Stomach smooth muscle (tissue), 2 donors: ENCODE measurements around the gene ATP1A4.
A peak's percentile ranks its signal among the peaks of the same experiment; 100 is the strongest.

ENCODE experiments used
- H3K27ac ChIP-seq: one replicate; pipeline ENCODE4 v1.7.0; 2013; ENCODE audit warnings: mild to moderate bottlenecking, low read length, inconsistent platforms
- H3K27me3 ChIP-seq, 2 donors: one replicate each; pipeline ENCODE4 v1.7.0; 2013; ENCODE audit warnings: low read length in 2 of 2; ENCODE audit not compliant: insufficient read depth in 2 of 2, control insufficient read depth in 1 of 2
- H3K36me3 ChIP-seq, 2 donors: one replicate each; pipeline ENCODE4 v1.7.0; 2013; ENCODE audit warnings: low read length in 2 of 2; ENCODE audit not compliant: control insufficient read depth in 2 of 2, insufficient read depth in 2 of 2
- H3K4me1 ChIP-seq: one replicate; pipeline ENCODE4 v1.7.0; 2013; ENCODE audit warnings: low read length; ENCODE audit not compliant: control insufficient read depth, insufficient read depth
- H3K4me3 ChIP-seq, 2 donors: one replicate each; pipeline ENCODE4 v1.7.0; 2013; ENCODE audit warnings: low read length in 2 of 2
- H3K9ac ChIP-seq, 2 donors: one replicate each; pipeline ENCODE4 v1.7.0; 2013; ENCODE audit warnings: low read length in 2 of 2, mild to moderate bottlenecking in 1 of 2
- H3K9me3 ChIP-seq, 2 donors: one replicate each; pipeline ENCODE4 v1.7.0; 2013; ENCODE audit warnings: low read length in 2 of 2; ENCODE audit not compliant: control insufficient read depth in 2 of 2
- donor health status: healthy.
- donor health status: Pancreatic carcinoma.

The ATP1A4 gene

DNA sequence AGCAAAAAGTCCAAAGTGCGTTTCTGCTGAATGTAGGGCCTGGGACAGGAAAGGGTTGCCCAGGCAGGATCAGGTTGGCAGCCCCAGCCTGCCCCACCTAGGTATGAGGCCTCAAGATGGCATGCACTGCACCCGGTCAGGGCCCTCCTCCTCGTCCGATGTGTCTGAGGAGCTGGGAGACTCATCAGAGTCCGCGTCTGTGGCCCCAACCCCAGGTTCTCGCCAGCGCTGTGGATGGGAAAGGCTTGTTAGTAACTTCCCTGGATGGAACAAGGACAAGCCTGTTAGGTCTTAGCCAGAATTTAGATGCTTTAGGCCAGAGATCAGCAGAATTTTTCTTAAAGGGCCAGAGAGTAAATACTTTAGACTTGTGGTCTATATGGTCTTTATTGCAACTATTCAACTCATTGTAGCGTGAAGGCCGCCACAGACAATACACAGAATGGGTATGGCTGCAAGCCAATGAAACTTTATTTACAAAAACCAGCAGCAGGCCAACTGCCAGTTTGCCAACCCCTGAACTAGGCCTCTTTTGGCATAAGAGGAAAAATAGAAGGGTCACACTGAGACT is 66.2 kb downstream of the ATP1A4 start:
- H3K27me3 ChIP-seq = no peaks in the 10 kb centered on the region
- no peaks in the 10 kb centered on the region for H3K9me3 ChIP-seq
- H3K4me3 ChIP-seq = peak overlapping the region in 1 of 2 donors; percentile 22
- peak overlapping the region; percentile 31 to 42 for H3K9ac ChIP-seq
- H3K4me1 ChIP-seq = peaks cover 36% of the 10 kb centered on the region
- peaks cover 53 to 72% of the 10 kb centered on the region in 2 donors for H3K36me3 ChIP-seq
- peak overlapping the region; percentile 82 for H3K27ac ChIP-seq

DNA sequence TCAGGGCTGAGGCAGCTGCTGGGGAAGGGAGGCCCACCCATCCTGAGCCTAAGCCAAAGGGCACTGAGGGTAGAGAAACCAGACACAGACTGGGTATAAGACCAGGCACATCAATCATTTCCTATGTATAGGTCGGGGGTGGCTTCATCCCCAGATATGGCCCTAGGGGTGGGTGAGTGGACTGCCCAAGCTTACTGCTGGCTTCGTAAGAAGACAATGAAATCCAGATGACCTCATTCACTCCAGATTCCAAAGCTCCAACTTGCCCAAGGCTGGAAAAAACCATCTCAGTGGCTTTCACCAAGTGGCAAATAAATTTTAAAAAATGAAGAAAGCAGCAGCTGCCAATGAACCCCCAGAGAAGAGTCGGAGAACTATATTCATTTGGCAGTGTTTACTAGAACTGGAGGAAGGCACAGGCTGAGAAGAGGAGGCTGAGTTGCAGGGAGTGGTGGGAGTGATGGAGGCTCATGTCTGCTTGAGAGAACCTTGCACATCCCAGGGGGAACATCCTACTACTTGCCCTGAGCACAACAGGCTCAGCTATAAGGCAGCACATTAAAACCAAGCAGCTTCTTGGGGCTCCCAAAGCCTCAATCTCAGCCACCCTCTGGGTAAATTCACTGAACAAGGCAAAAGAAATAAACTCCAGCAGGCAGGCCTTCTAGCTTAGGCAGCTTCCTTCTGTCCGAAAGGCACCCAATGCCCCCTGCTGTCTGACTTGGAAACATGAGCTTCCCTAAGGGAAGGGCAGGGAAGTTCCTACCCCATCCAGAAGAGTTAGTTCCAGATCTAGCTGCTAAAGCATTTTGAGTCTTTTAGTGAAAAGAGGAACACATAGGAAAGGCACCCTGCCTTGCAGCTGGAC is 67.9 kb downstream of the ATP1A4 start:
- Histone ChIP-seq H3K9ac (peak overlapping the region; percentile 3 to 64), H3K9me3 (no peaks in the 10 kb centered on the region), H3K27ac (peak overlapping the region; percentile 82), H3K27me3 (no peaks in the 10 kb centered on the region), H3K4me3 (no peak overlapping the region), H3K4me1 (peaks cover 36% of the 10 kb centered on the region), H3K36me3 (peaks cover 54 to 73% of the 10 kb centered on the region in 2 donors)

DNA sequence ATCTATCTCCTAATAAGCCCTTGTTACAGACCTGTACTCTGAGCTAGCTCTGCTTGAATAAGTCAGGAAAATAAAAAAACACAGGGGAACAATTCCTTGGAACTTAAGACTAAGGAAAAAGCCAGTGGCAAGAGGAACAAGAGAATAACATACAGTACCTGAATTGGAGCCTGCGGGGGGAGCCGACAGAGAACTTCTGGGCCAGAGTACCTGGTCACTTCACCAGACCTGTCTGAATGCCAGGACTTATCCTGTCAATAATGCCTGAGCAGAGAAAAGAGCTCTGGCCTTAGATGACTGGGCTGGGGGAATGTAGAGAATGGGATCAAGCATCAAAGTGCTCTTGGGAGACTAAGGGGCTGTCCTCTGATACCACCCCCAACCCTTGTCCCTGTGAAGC is 68.9 kb downstream of the ATP1A4 start:
- H3K27ac ChIP-seq = peak overlapping the region; percentile 82
- H3K9ac ChIP-seq = peak overlapping the region; percentile 3 to 22
- H3K27me3 ChIP-seq = no peaks in the 10 kb centered on the region
- peaks cover 56 to 73% of the 10 kb centered on the region in 2 donors for H3K36me3 ChIP-seq
- peaks cover 36% of the 10 kb centered on the region for H3K4me1 ChIP-seq
- no peak overlapping the region for H3K4me3 ChIP-seq
- H3K9me3 ChIP-seq = no peaks in the 10 kb centered on the region

DNA sequence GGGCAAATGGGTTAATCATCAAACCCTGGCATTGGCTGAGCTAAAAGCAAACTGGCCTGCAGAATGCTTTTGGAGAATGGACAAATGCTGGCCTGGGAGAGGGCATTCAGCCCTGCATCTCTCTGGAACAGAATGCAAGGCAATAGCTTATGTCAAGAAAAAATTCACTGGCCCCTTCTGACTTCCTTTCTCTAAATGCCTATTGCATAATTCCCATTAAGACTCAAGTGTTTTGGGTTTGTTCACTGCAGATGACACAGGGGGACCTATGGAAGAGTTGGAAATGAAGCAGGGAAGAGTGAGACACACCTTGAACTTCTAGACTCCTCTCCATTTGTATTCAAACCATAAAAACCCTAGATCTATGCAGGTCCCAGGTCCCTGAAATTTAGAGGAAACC is 69.7 kb downstream of the ATP1A4 start:
- Histone ChIP-seq H3K4me1 (peaks cover 36% of the 10 kb centered on the region), H3K27ac (peak overlapping the region; percentile 18), H3K4me3 (no peak overlapping the region), H3K9ac (peak overlapping the region in 1 of 2 donors; percentile 36), H3K36me3 (peaks cover 55 to 69% of the 10 kb centered on the region in 2 donors), H3K27me3 (no peaks in the 10 kb centered on the region), H3K9me3 (no peaks in the 10 kb centered on the region)

DNA sequence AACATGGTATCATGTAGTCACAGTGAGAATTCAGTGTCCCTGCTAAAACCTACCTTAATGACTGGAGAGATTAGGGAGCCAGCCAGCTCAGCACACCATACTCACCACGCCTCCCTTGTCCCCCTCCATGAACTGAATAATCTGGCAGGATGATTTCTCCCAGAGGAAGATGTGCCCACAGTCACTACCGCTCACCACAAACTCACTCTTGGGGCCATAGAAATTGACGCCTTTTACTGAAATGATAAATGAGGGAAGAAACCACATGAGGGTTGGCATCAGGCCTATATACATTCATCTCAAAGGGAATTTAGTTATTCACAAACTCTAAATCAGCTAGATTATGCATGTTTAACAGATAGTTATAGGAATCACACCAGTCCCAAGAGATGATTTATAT is 71.1 kb downstream of the ATP1A4 start:
- Histone ChIP-seq H3K4me1 (peaks cover 28% of the 10 kb centered on the region), H3K36me3 (peaks cover 64 to 72% of the 10 kb centered on the region in 2 donors), H3K9ac (no peak overlapping the region), H3K9me3 (no peaks in the 10 kb centered on the region), H3K27me3 (no peaks in the 10 kb centered on the region), H3K27ac (no peak overlapping the region), H3K4me3 (no peak overlapping the region)

GRCh38 chr1:160224606-160225005 is 73.2 kb downstream of the ATP1A4 start:
- no peak overlapping the region for H3K27ac ChIP-seq
- no peaks in the 10 kb centered on the region for H3K9me3 ChIP-seq
- H3K36me3 ChIP-seq = peaks cover 71% of the 10 kb centered on the region in 2 donors
- peaks cover 7% of the 10 kb centered on the region for H3K4me1 ChIP-seq
- H3K27me3 ChIP-seq = no peaks in the 10 kb centered on the region
- no peak overlapping the region for H3K9ac ChIP-seq
- H3K4me3 ChIP-seq = no peak overlapping the region

- H3K9me3 ChIP-seq = no peaks in the 10 kb centered on the region
- no peak overlapping the region for H3K27ac ChIP-seq
- H3K4me1 ChIP-seq = no peaks in the 10 kb centered on the region
- no peak overlapping the region for H3K9ac ChIP-seq
- H3K4me3 ChIP-seq = no peak overlapping the region
- no peaks in the 10 kb centered on the region for H3K27me3 ChIP-seq
- peaks cover 73 to 74% of the 10 kb centered on the region in 2 donors for H3K36me3 ChIP-seq
Measured at GRCh38 chr1:160225345-160225744, 73.9 kb downstream of the ATP1A4 start.

DNA sequence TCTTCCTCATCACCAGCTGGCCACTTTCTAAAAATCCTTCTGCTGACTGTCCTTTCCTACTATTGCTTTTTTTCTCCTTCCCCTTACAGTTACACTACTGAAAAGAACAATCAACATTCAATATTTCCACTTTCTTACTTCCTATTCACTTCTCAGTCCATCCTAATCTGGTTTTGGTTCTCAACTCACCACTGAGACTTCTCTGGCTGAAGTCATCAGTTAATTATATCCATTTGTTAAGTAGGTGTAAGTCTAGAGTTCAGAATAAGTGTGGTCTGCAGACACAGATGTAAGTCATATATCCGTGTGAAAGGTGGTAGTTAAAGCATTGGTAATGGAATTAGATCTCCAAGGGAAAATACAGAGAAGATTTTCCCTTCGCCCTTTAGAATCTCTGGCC is 75.2 kb downstream of the ATP1A4 start:
- no peak overlapping the region for H3K9ac ChIP-seq
- H3K9me3 ChIP-seq = no peaks in the 10 kb centered on the region
- no peak overlapping the region for H3K4me3 ChIP-seq
- H3K36me3 ChIP-seq = peaks cover 74 to 75% of the 10 kb centered on the region in 2 donors
- H3K27me3 ChIP-seq = no peaks in the 10 kb centered on the region
- H3K4me1 ChIP-seq = no peaks in the 10 kb centered on the region
- no peak overlapping the region for H3K27ac ChIP-seq

GRCh38 chr1:160227034-160227433 is 75.6 kb downstream of the ATP1A4 start:
- Histone ChIP-seq H3K4me1 (no peaks in the 10 kb centered on the region), H3K9ac (no peak overlapping the region), H3K36me3 (peaks cover 70 to 75% of the 10 kb centered on the region in 2 donors), H3K27me3 (no peaks in the 10 kb centered on the region), H3K27ac (no peak overlapping the region), H3K4me3 (no peak overlapping the region), H3K9me3 (no peaks in the 10 kb centered on the region)

DNA sequence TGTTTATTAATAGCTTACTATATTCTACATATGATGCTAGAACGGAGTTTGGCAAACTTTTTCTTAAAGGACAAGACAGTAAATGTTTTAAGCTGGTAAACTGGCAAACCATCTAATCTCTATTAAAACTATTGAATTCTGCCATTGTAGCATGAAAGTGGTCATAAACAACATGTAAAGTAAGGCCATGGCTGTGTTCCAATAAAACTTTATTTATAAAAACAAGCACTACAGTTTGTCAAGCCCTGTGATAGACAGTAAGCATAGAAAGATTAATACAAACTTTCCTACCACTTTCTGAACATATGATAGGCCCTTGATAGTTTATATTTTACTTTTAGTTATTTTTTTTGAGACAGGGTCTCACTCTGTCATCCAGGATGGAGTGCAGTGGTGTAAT is 76.2 kb downstream of the ATP1A4 start:
- no peak overlapping the region for H3K27ac ChIP-seq
- no peak overlapping the region for H3K9ac ChIP-seq
- peaks cover 65 to 71% of the 10 kb centered on the region in 2 donors for H3K36me3 ChIP-seq
- no peak overlapping the region for H3K4me3 ChIP-seq
- no peaks in the 10 kb centered on the region for H3K4me1 ChIP-seq
- no peaks in the 10 kb centered on the region for H3K27me3 ChIP-seq
- H3K9me3 ChIP-seq = no peaks in the 10 kb centered on the region

GRCh38 chr1:160228431-160228830 is 77.0 kb downstream of the ATP1A4 start:
- no peaks in the 10 kb centered on the region for H3K27me3 ChIP-seq
- H3K27ac ChIP-seq = no peak overlapping the region
- no peaks in the 10 kb centered on the region for H3K4me1 ChIP-seq
- H3K9me3 ChIP-seq = no peaks in the 10 kb centered on the region
- H3K4me3 ChIP-seq = no peak overlapping the region
- peaks cover 58 to 64% of the 10 kb centered on the region in 2 donors for H3K36me3 ChIP-seq
- no peak overlapping the region for H3K9ac ChIP-seq
